HCT116 (cell line): ENCODE results near the gene STAB1. TPM values are rescaled to one million over a fixed set of nuclear protein-coding genes. Genes with fewer than 3 reads are reported as not detected.

Experiments used
- ATAC-seq: fragments of 200-7000 bp; cut with Tn5 transposase; 2 replicates; pipeline ENCODE4 v1.9.1; 2020; ENCODE audit warnings: mild to moderate bottlenecking, moderate library complexity
- BruUV-seq: library from RNA; stranded (reverse); fragments of 400-500 nt; replicated peaks from 2 replicates; lab custom pipeline; 2021; lab: Mats Ljungman, UMichigan
- CTCF ChIA-PET: fragments of 300-600 bp; sonication (Branson Sonifier 250); formaldehyde crosslinking; loops from one replicate; lab custom pipeline; 2021; ENCODE audit warnings: antibody characterized with exemption; lab: Charles Lee
- POLR2A ChIA-PET: fragments of 300-600, 350-600 bp; sonication (Branson Sonifier 250); formaldehyde crosslinking; loops from one replicate; lab custom pipeline; 2021; ENCODE audit warnings: antibody characterized with exemption; lab: Charles Lee
- RAD21 ChIA-PET, 2 experiments: fragments of 300-600 bp; sonication (Branson Sonifier 250); formaldehyde crosslinking; loops; one replicate each; lab custom pipeline; 2023; ENCODE audit warnings: low total read pairs in 2 of 2; ENCODE audit not compliant: uncharacterized antibody in 2 of 2, unreplicated experiment in 2 of 2, low non-redundant PET in 1 of 2; lab: Charles Lee
- DNase-seq: peaks from one replicate; pipeline ENCODE4 v3.0.0-alpha.2; 2010; ENCODE audit warnings: low read depth, low spot score
- H2AFZ ChIP-seq: fragments of 200-600 bp; shearing (Covaris generic), sonication (generic); 2 replicates; pipeline ENCODE4 v1.6.1; 2017; ENCODE audit warnings: low read depth, mixed run types, mixed read lengths, antibody characterized with exemption, low read length; ENCODE audit not compliant: poor library complexity, severe bottlenecking
- H3K27ac ChIP-seq: 2 replicates; pipeline ENCODE4 v1.5.1; 2012; ENCODE audit warnings: low read depth, low read length
- H3K27me3 ChIP-seq: fragments of 200-600 bp; sonication (generic); 2 replicates; pipeline ENCODE4 v1.6.1; 2016; ENCODE audit warnings: mixed run types, low read length, mixed read lengths; ENCODE audit not compliant: insufficient read depth
- H3K36me3 ChIP-seq, 2 experiments: fragments of 200-500 bp in 1 of 2; fragments of 200-600 bp in 1 of 2; sonication (Bioruptor generic) in 1 of 2; sonication (generic) in 1 of 2; 2 replicates each; pipeline versions ENCODE4 v1.5.1 to v1.6.1; 2014 to 2016; ENCODE audit warnings: low read length in 2 of 2, inconsistent platforms in 1 of 2, mixed read lengths in 1 of 2, mixed run types in 1 of 2; ENCODE audit not compliant: insufficient read depth in 2 of 2, control insufficient read depth in 1 of 2
- H3K4me1 ChIP-seq, 2 experiments: fragments of 200-600 bp in 1 of 2; sonication (generic) in 1 of 2; 2 replicates each; pipeline versions ENCODE4 v1.5.1 to v1.6.1; 2012 to 2017; ENCODE audit warnings: low read length in 2 of 2, inconsistent platforms in 1 of 2, mild to moderate bottlenecking in 1 of 2, mixed read lengths in 1 of 2, mixed run types in 1 of 2, moderate library complexity in 1 of 2; ENCODE audit not compliant: insufficient read depth in 2 of 2, control insufficient read depth in 1 of 2
- H3K4me2 ChIP-seq: fragments of 200-600 bp; sonication (generic); 2 replicates; pipeline ENCODE4 v1.6.1; 2017; ENCODE audit warnings: mixed run types, low read length, mixed read lengths
- H3K4me3 ChIP-seq, 2 experiments: fragments of 200-600 bp in 1 of 2; sonication (generic) in 1 of 2; replicated peaks in 1 of 2; 2 replicates each; pipeline ENCODE4 v1.5.1; 2011 to 2016; ENCODE audit warnings: low read length in 2 of 2, control low read depth in 1 of 2, low read depth in 1 of 2, mild to moderate bottlenecking in 1 of 2, mixed read lengths in 1 of 2, mixed run types in 1 of 2
- H3K79me2 ChIP-seq: fragments of 200-600 bp; sonication (generic); 2 replicates; pipeline ENCODE4 v1.6.1; 2017; ENCODE audit warnings: mild to moderate bottlenecking, mixed run types, low read length, moderate library complexity, mixed read lengths; ENCODE audit not compliant: insufficient read depth
- H3K9ac ChIP-seq: fragments of 200-600 bp; sonication (generic); 2 replicates; pipeline ENCODE4 v1.6.1; 2016; ENCODE audit warnings: low read length, mixed read lengths
- H3K9me2 ChIP-seq: fragments of 200-600 bp; sonication (generic), shearing (Covaris generic); 2 replicates; pipeline ENCODE4 v1.6.1; 2017; ENCODE audit warnings: mixed run types, mild to moderate bottlenecking, moderate library complexity; ENCODE audit not compliant: insufficient read depth
- H3K9me3 ChIP-seq, 2 experiments: fragments of 200-500 bp in 1 of 2; fragments of 200-600 bp in 1 of 2; sonication (Bioruptor generic) in 1 of 2; sonication (generic) in 1 of 2; 2 replicates each; pipeline ENCODE4 v1.6.1; 2014 to 2017; ENCODE audit warnings: low read length in 2 of 2, mixed read lengths in 2 of 2, inconsistent platforms in 1 of 2, low read depth in 1 of 2, mild to moderate bottlenecking in 1 of 2, mixed run types in 1 of 2, moderate library complexity in 1 of 2; ENCODE audit not compliant: control insufficient read depth in 1 of 2, insufficient read depth in 1 of 2
- H4K20me1 ChIP-seq: fragments of 200-600 bp; sonication (generic), shearing (Covaris generic); 2 replicates; pipeline ENCODE4 v1.6.1; 2017; ENCODE audit warnings: mixed run types, mild to moderate bottlenecking, moderate library complexity; ENCODE audit not compliant: insufficient read depth
- CEBPB ChIP-seq: IDR thresholded peaks from 2 replicates; pipeline ENCODE4 v1.6.1; 2012; ENCODE audit warnings: low read depth
- ELF1 ChIP-seq: IDR thresholded peaks from 2 replicates; pipeline ENCODE4 v1.6.1; 2012; ENCODE audit warnings: low read depth, borderline replicate concordance
- EZH2 ChIP-seq: fragments of 200-600 bp; sonication (generic); IDR thresholded peaks from 2 replicates; pipeline ENCODE4 v1.6.1; 2017; ENCODE audit warnings: antibody characterized with exemption, mixed run types
- EZH2phosphoT487 ChIP-seq: fragments of 200-600 bp; IDR thresholded peaks from 2 replicates; pipeline ENCODE4 v1.6.1; 2018; ENCODE audit warnings: antibody characterized with exemption, borderline replicate concordance
- FOSL1 ChIP-seq: IDR thresholded peaks from 2 replicates; pipeline ENCODE4 v1.6.1; 2012; ENCODE audit warnings: low read depth
- JUND ChIP-seq: IDR thresholded peaks from 2 replicates; pipeline ENCODE4 v1.6.1; 2012
- POLR2A ChIP-seq: IDR thresholded peaks from 2 replicates; pipeline ENCODE4 v1.7.0; 2011; ENCODE audit warnings: borderline replicate concordance; ENCODE audit not compliant: insufficient read depth, insufficient read length; ENCODE audit errors: extremely low read depth
- REST ChIP-seq: IDR thresholded peaks from 2 replicates; pipeline ENCODE4 v1.6.1; 2012; ENCODE audit warnings: low read depth
- SIN3A ChIP-seq: IDR thresholded peaks from 2 replicates; pipeline ENCODE4 v1.6.1; 2012; ENCODE audit warnings: low read depth
- SP1 ChIP-seq: IDR thresholded peaks from 2 replicates; pipeline ENCODE4 v1.6.1; 2012; ENCODE audit warnings: low read depth
- TCF7L2 ChIP-seq: IDR thresholded peaks from 2 replicates; pipeline ENCODE4 v1.7.0; 2011; ENCODE audit warnings: borderline replicate concordance, inconsistent platforms; ENCODE audit not compliant: insufficient read depth, insufficient read length; ENCODE audit errors: extremely low read depth
- ZFX ChIP-seq: fragments of 450-650 bp; IDR thresholded peaks from 2 replicates; pipeline ENCODE4 v1.6.1; 2017
- ZNF274 ChIP-seq: fragments of 200-500 bp; sonication (Bioruptor generic); IDR thresholded peaks from 2 replicates; pipeline ENCODE4 v1.6.1; 2014; ENCODE audit warnings: mild to moderate bottlenecking, low read depth, low read length, inconsistent platforms
- intact Hi-C: fragments of 100-400 bp; cut with micrococcal nuclease; formaldehyde crosslinking; loops from 2 replicates; pipeline ENCODE4 v1.10.0; 2022
- total RNA-seq: library from RNA; stranded (reverse); gene quantifications from one replicate; pipeline ENCODE4 v1.2.1, GENCODE V29; 2021; ENCODE audit not compliant: unreplicated experiment
- TF ChIP-seq, protein P1 (sequence below): IDR thresholded peaks from 2 replicates; pipeline ENCODE4 v1.6.1; 2011; ENCODE audit warnings: mild to moderate bottlenecking, low read length, moderate library complexity; ENCODE audit not compliant: insufficient replicate concordance; ENCODE audit errors: extremely low read depth
- TF ChIP-seq, protein P2 (sequence below), 3 experiments: fragments of 200-600 bp in 1 of 3; sonication (generic) in 1 of 3; IDR thresholded peaks in 2 of 3; conservative IDR thresholded peaks in 1 of 3; 2 replicates each; pipeline ENCODE4 v1.5.1; 2012 to 2017; ENCODE audit warnings: low read depth in 2 of 3, low read length in 2 of 3, antibody characterized with exemption in 1 of 3, borderline replicate concordance in 1 of 3, control low read depth in 1 of 3, mild to moderate bottlenecking in 1 of 3, mixed read lengths in 1 of 3, mixed run types in 1 of 3, moderate library complexity in 1 of 3; ENCODE audit not compliant: insufficient read depth in 1 of 3
- TF ChIP-seq, protein P3 (sequence below): IDR thresholded peaks from 2 replicates; pipeline ENCODE4 v1.6.1; 2012

The STAB1 gene
- total RNA-seq, 1 experiment from 2014 or later: 0.44 TPM

DNA sequence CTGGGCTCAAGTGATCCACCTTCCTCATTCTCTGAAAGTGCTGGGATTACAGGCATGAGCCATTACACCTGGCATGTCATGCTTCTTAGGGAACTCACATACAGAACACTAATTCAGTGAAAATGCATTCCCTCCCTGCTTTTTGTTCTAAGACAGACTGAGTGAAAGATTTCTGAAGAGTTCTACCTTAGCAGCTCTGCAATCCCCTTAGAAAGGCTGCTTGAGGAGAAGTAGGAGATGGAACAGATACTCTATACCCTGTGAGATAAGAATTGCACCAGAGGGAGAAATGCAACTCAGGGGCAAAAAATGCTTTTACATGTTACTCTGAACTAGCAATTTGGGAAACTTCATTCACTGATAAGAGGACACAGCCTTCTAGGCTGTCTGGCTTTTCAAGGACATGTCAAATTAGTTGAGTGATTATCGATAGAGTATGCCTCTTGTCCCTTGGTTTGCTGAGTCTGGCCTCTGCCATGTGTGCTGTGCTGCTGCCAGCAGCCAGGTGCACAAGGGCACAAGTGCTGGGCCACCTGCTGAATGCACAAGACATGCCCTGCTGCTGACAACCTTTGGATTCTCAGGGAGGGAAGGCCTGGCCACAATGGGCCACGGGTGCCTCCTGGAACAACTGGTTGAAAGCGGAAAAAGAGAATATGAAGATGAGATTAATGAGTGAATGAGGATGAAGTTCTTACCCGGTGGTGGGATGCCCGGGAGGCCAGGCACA lies 59.1 kb downstream of the STAB1 start:
- Histone ChIP-seq H3K4me1 (no peaks in the 10 kb centered on the region), H3K9me3 (no peaks in the 10 kb centered on the region), H3K9ac (no peak overlapping the region), H3K9me2 (no peaks in the 10 kb centered on the region), H3K27ac (no peak overlapping the region)
- ATAC-seq: no peak
- CTCF ChIA-PET: no interaction called here
- TF ChIP-seq, protein P1, sequence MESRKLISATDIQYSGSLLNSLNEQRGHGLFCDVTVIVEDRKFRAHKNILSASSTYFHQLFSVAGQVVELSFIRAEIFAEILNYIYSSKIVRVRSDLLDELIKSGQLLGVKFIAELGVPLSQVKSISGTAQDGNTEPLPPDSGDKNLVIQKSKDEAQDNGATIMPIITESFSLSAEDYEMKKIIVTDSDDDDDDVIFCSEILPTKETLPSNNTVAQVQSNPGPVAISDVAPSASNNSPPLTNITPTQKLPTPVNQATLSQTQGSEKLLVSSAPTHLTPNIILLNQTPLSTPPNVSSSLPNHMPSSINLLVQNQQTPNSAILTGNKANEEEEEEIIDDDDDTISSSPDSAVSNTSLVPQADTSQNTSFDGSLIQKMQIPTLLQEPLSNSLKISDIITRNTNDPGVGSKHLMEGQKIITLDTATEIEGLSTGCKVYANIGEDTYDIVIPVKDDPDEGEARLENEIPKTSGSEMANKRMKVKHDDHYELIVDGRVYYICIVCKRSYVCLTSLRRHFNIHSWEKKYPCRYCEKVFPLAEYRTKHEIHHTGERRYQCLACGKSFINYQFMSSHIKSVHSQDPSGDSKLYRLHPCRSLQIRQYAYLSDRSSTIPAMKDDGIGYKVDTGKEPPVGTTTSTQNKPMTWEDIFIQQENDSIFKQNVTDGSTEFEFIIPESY: no peak
- no peak for TF ChIP-seq ELF1
- TF ChIP-seq FOSL1: no peak
- TF ChIP-seq, protein P2, sequence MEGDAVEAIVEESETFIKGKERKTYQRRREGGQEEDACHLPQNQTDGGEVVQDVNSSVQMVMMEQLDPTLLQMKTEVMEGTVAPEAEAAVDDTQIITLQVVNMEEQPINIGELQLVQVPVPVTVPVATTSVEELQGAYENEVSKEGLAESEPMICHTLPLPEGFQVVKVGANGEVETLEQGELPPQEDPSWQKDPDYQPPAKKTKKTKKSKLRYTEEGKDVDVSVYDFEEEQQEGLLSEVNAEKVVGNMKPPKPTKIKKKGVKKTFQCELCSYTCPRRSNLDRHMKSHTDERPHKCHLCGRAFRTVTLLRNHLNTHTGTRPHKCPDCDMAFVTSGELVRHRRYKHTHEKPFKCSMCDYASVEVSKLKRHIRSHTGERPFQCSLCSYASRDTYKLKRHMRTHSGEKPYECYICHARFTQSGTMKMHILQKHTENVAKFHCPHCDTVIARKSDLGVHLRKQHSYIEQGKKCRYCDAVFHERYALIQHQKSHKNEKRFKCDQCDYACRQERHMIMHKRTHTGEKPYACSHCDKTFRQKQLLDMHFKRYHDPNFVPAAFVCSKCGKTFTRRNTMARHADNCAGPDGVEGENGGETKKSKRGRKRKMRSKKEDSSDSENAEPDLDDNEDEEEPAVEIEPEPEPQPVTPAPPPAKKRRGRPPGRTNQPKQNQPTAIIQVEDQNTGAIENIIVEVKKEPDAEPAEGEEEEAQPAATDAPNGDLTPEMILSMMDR (IDR thresholded peaks at IDR 0.05 in 2 of 3, conservative IDR thresholded peaks at IDR 0.05 in 1 of 3; ENCODE audit: borderline replicate concordance in 1 of 3, insufficient read depth in 1 of 3, low read depth in 2 of 3, low read length in 2 of 3): no peak
- TF ChIP-seq, protein P3, sequence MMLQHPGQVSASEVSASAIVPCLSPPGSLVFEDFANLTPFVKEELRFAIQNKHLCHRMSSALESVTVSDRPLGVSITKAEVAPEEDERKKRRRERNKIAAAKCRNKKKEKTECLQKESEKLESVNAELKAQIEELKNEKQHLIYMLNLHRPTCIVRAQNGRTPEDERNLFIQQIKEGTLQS: no peak
- no peak for TF ChIP-seq SIN3A
- TF ChIP-seq POLR2A: no peak
- TF ChIP-seq CEBPB: no peak
- TF ChIP-seq REST: no peak
- no peak for TF ChIP-seq TCF7L2
- no peak for TF ChIP-seq SP1
- no peak for TF ChIP-seq ZFX
- TF ChIP-seq EZH2: no peak
- no peak for TF ChIP-seq EZH2phosphoT487
- no peak for TF ChIP-seq JUND
- TF ChIP-seq ZNF274: no peak
- TF ChIP-seq, all 23 proteins: peak for 0
- no peak overlapping the region for H3K4me2 ChIP-seq
- no peak overlapping the region for H2AFZ ChIP-seq
- DNase-seq: no peak
- ChIA-PET POLR2A (no interaction called here), RAD21 (no interaction called here)
- H4K20me1 ChIP-seq: no peaks in the 10 kb centered on the region
- H3K36me3 ChIP-seq: peaks cover 8 to 21% of the 10 kb centered on the region in 2 experiments
- BruUV-seq: no TSS peak
- intact Hi-C loops: no loop called here
- H3K79me2 ChIP-seq: no peaks in the 10 kb centered on the region
- H3K27me3 ChIP-seq: no peaks in the 10 kb centered on the region
- no peak overlapping the region for H3K4me3 ChIP-seq
